Keratinocyte (primary cell): ENCODE data around the gene C1orf146. TPM values are rescaled to one million over a fixed set of nuclear protein-coding genes. Genes with fewer than 3 reads are reported as not detected.
"Not testable (repeated sequence)": the region's sequence is repeated elsewhere in the genome, so short reads cannot be mapped to it uniquely, and the experiment has no call there.

Experiments used
- DNase-seq: peaks from one replicate; pipeline ENCODE4 v3.0.0-alpha.2; 2011; ENCODE audit warnings: low read depth, missing footprints, low spot score
- FAIRE-seq: peaks from 2 replicates; lab custom pipeline; 2011; peaks lifted over from hg19 to GRCh38; lab: Jason Lieb, UNC
- H2AFZ ChIP-seq: 2 replicates; pipeline ENCODE4 v1.6.0; 2012; ENCODE audit warnings: low read length, control low read depth, inconsistent platforms; ENCODE audit not compliant: control insufficient read depth
- H3K27ac ChIP-seq: 2 replicates; pipeline ENCODE4 v1.5.1; 2011; ENCODE audit warnings: low read length; ENCODE audit not compliant: control insufficient read depth, insufficient read depth
- H3K27me3 ChIP-seq: 3 replicates; pipeline ENCODE4 v1.6.0; 2011; ENCODE audit warnings: low read length; ENCODE audit not compliant: control insufficient read depth, insufficient read depth; ENCODE audit errors: extremely low read depth
- H3K36me3 ChIP-seq, 2 experiments: 2 replicates in 1 of 2; 3 replicates in 1 of 2; pipeline ENCODE4 v1.5.1; 2011; ENCODE audit warnings: low read length in 2 of 2, mild to moderate bottlenecking in 1 of 2; ENCODE audit not compliant: control insufficient read depth in 2 of 2, insufficient read depth in 2 of 2; ENCODE audit errors: extremely low read depth in 1 of 2
- H3K4me1 ChIP-seq: 3 replicates; pipeline ENCODE4 v1.5.1; 2011; ENCODE audit warnings: low read length; ENCODE audit not compliant: control insufficient read depth, insufficient read depth; ENCODE audit errors: extremely low read depth
- H3K4me2 ChIP-seq: 3 replicates; pipeline ENCODE4 v1.6.0; 2011; ENCODE audit warnings: low read depth, low read length; ENCODE audit not compliant: control insufficient read depth, insufficient read depth; ENCODE audit errors: extremely low read depth
- H3K4me3 ChIP-seq, 3 experiments: fragments of 200-600 bp in 1 of 3; sonication (generic) in 1 of 3; 2 replicates in 2 of 3; 3 replicates in 1 of 3; pipeline ENCODE4 v1.5.1; 2011 to 2016; ENCODE audit warnings: low read length in 3 of 3, mild to moderate bottlenecking in 3 of 3, control low read depth in 2 of 3, inconsistent platforms in 1 of 3, low read depth in 1 of 3, mixed read lengths in 1 of 3, mixed run types in 1 of 3, moderate library complexity in 1 of 3; ENCODE audit not compliant: control insufficient read depth in 2 of 3, insufficient read depth in 2 of 3; ENCODE audit errors: extremely low read depth in 1 of 3
- H3K79me2 ChIP-seq: 2 replicates; pipeline ENCODE4 v1.6.0; 2012; ENCODE audit warnings: low read length; ENCODE audit not compliant: control insufficient read depth, insufficient read depth
- H3K9ac ChIP-seq: 3 replicates; pipeline ENCODE4 v1.6.0; 2011; ENCODE audit warnings: low read length; ENCODE audit not compliant: control insufficient read depth, insufficient read depth; ENCODE audit errors: extremely low read depth
- H3K9me1 ChIP-seq: 3 replicates; pipeline ENCODE4 v1.6.0; 2011; ENCODE audit warnings: low read length; ENCODE audit not compliant: control insufficient read depth, insufficient read depth; ENCODE audit errors: extremely low read depth
- H3K9me3 ChIP-seq: 2 replicates; pipeline ENCODE4 v1.5.1; 2012; ENCODE audit warnings: low read depth, low read length; ENCODE audit not compliant: control insufficient read depth
- H4K20me1 ChIP-seq: 3 replicates; pipeline ENCODE4 v1.6.0; 2011; ENCODE audit warnings: low read length; ENCODE audit not compliant: control insufficient read depth, insufficient read depth; ENCODE audit errors: extremely low read depth
- CTCF ChIP-seq, 3 experiments: IDR thresholded peaks in 1 of 3; conservative IDR thresholded peaks in 1 of 3; optimal IDR thresholded peaks in 1 of 3; 2 replicates in 2 of 3; 3 replicates in 1 of 3; pipeline versions ENCODE3 to v1.5.1; 2011; ENCODE audit warnings: low read length in 3 of 3, mild to moderate bottlenecking in 3 of 3, moderate library complexity in 2 of 3, control low read depth in 1 of 3, inconsistent platforms in 1 of 3; ENCODE audit not compliant: insufficient read depth in 2 of 3; ENCODE audit errors: extremely low read depth in 1 of 3
- EZH2 ChIP-seq: IDR thresholded peaks from one replicate; pipeline ENCODE4 v1.6.1; 2012; ENCODE audit warnings: inconsistent platforms, mild to moderate bottlenecking, low read length, moderate library complexity
- dilution Hi-C: fragments of 300-500 bp; cut with MboI; formaldehyde crosslinking; loops from one replicate; pipeline ENCODE4 v1.7.0; 2020; ENCODE audit warnings: low sequenced_read_pairs; ENCODE audit not compliant: extremely low pct_ligation_motif_present
- polyA plus RNA-seq, 5 experiments: library from polyadenylated mRNA; depleted of rRNA in 3 of 5; stranded (reverse) in 3 of 5; stranded (forward) in 1 of 5; unstranded in 1 of 5; fragments of >200 nt; gene quantifications; 1 replicate in 1 of 5; 2 replicates in 3 of 5; 3 replicates in 1 of 5; pipeline versions ENCODE4 v1.2.1 to v1.2.3, GENCODE V29; 2011 to 2012; ENCODE audit warnings: missing spikeins in 2 of 5, low read depth in 1 of 5, low replicate concordance in 1 of 5

The C1orf146 gene
- polyA plus RNA-seq, 1 donor (not counting 4 experiments of a cell fraction or from before 2014, with no cell fraction given), result not detected

GRCh38 chr1:92277105-92277723 lies 59.5 kb downstream of the C1orf146 start:
- no peak overlapping the region for H3K27ac ChIP-seq
- H3K4me1 ChIP-seq, result no peaks in the 10 kb centered on the region
- TF ChIP-seq CTCF (optimal IDR thresholded peaks at IDR 0.05 in 1 of 3, IDR thresholded peaks at IDR 0.05 in 1 of 3, conservative IDR thresholded peaks at IDR 0.05 in 1 of 3; ENCODE audit: extremely low read depth in 1 of 3, insufficient read depth in 2 of 3, low read length in 3 of 3) (no peak), EZH2 (no peak)
- H3K4me3 ChIP-seq, result no peak overlapping the region
- H3K9me1 ChIP-seq, result no peaks in the 10 kb centered on the region
- no peak overlapping the region for H3K9ac ChIP-seq
- no peak for DNase-seq
- H3K4me2 ChIP-seq, result no peak overlapping the region
- H4K20me1 ChIP-seq, result no peaks in the 10 kb centered on the region
- H3K9me3 ChIP-seq, result no peaks in the 10 kb centered on the region
- H3K36me3 ChIP-seq, result peaks cover 5 to 15% of the 10 kb centered on the region in 2 experiments
- no peak overlapping the region for H2AFZ ChIP-seq
- no peaks in the 10 kb centered on the region for H3K27me3 ChIP-seq
- no peak for FAIRE-seq
- no peaks in the 10 kb centered on the region for H3K79me2 ChIP-seq
- dilution Hi-C loops, result no loop called here

- H3K27me3 ChIP-seq, H4K20me1 ChIP-seq, H3K4me3 ChIP-seq, H3K4me2 ChIP-seq, DNase-seq, H3K79me2 ChIP-seq, FAIRE-seq, dilution Hi-C loops, H3K9ac ChIP-seq, H3K4me1 ChIP-seq, H3K9me1 ChIP-seq, H2AFZ ChIP-seq, H3K36me3 ChIP-seq, H3K27ac ChIP-seq, H3K9me3 ChIP-seq: not testable (repeated sequence)
Observed at GRCh38 chr1:92279781-92280180, 62.1 kb downstream of the C1orf146 start.

- H3K4me3 ChIP-seq, H3K9me1 ChIP-seq, H2AFZ ChIP-seq, H3K4me1 ChIP-seq, DNase-seq, H3K9me3 ChIP-seq, dilution Hi-C loops, H3K9ac ChIP-seq, H3K27me3 ChIP-seq, H3K27ac ChIP-seq, H3K4me2 ChIP-seq, H3K36me3 ChIP-seq, H4K20me1 ChIP-seq, FAIRE-seq, H3K79me2 ChIP-seq: not testable (repeated sequence)
Observed at GRCh38 chr1:92281411-92281810, 63.7 kb downstream of the C1orf146 start.
